CD4-positive, alpha-beta T cell (primary cell): ENCODE measurements around the gene MYCN. TPM values are rescaled to one million over a fixed set of nuclear protein-coding genes. Genes with fewer than 3 reads are reported as not detected.
"Not testable (repeated sequence)": the region's sequence is repeated elsewhere in the genome, so short reads cannot be mapped to it uniquely, and the experiment has no call there.

Source experiments
- ATAC-seq: fragments of 200-7000 bp; cut with Tn5 transposase; one replicate; pipeline ENCODE4 v1.10.0; 2022; ENCODE audit warnings: mild to moderate bottlenecking; ENCODE audit not compliant: poor library complexity
- CTCF ChIA-PET: fragments of 350-600 bp; sonication (Branson Sonifier 250); formaldehyde crosslinking; loops from one replicate; lab custom pipeline; 2021; ENCODE audit warnings: antibody characterized with exemption, inconsistent platforms; lab: Charles Lee
- POLR2A ChIA-PET: fragments of 350-600 bp; sonication (Branson Sonifier 250); formaldehyde crosslinking; loops from one replicate; lab custom pipeline; 2021; ENCODE audit warnings: antibody characterized with exemption, inconsistent platforms; lab: Charles Lee
- DNase-seq, 14 experiments: peaks; one replicate each; pipeline ENCODE4 v3.0.0-alpha.2; 2013 to 2020; ENCODE audit warnings: mixed read lengths in 2 of 14
- H3K27ac ChIP-seq, 2 donors: one replicate each; pipeline versions ENCODE4 v1.5.1 to v1.7.0; 2013; ENCODE audit warnings: low read length in 2 of 2, low read depth in 1 of 2, mild to moderate bottlenecking in 1 of 2
- H3K27me3 ChIP-seq, 2 experiments: 1 replicate in 1 of 2; 2 replicates in 1 of 2; pipeline versions ENCODE4 v1.6.1 to v1.7.0; 2013; ENCODE audit warnings: low read length in 2 of 2, control low read depth in 1 of 2, mild to moderate bottlenecking in 1 of 2, moderate library complexity in 1 of 2; ENCODE audit not compliant: insufficient read depth in 2 of 2, control insufficient read depth in 1 of 2
- H3K36me3 ChIP-seq: one replicate; pipeline ENCODE4 v1.6.1; 2013; ENCODE audit warnings: low read length, control low read depth; ENCODE audit not compliant: insufficient read depth
- H3K4me1 ChIP-seq: one replicate; pipeline ENCODE4 v1.6.1; 2013; ENCODE audit warnings: low read length, control low read depth; ENCODE audit not compliant: insufficient read depth
- H3K4me3 ChIP-seq: one replicate; pipeline ENCODE4 v1.5.1; 2013; ENCODE audit warnings: mild to moderate bottlenecking, low read length, moderate library complexity
- H3K9me3 ChIP-seq, 2 experiments: 1 replicate in 1 of 2; 2 replicates in 1 of 2; pipeline versions ENCODE4 v1.6.1 to v1.7.0; 2013; ENCODE audit warnings: low read length in 2 of 2, mild to moderate bottlenecking in 2 of 2, control low read depth in 1 of 2, moderate library complexity in 1 of 2; ENCODE audit not compliant: control insufficient read depth in 1 of 2, insufficient read depth in 1 of 2
- H3K27ac Mint-ChIP-seq: one replicate; pipeline ENCODE4 v1.8.0; 2020; ENCODE audit warnings: mixed read lengths
- H3K27me3 Mint-ChIP-seq: one replicate; pipeline ENCODE4 v1.8.0; 2021; ENCODE audit warnings: mixed read lengths
- H3K36me3 Mint-ChIP-seq: one replicate; pipeline ENCODE4 v1.8.0; 2021; ENCODE audit warnings: low read depth, mixed read lengths
- H3K4me1 Mint-ChIP-seq: one replicate; pipeline ENCODE4 v1.8.0; 2021; ENCODE audit warnings: low read depth, mixed read lengths
- H3K4me3 Mint-ChIP-seq: one replicate; pipeline ENCODE4 v1.8.0; 2020; ENCODE audit warnings: mild to moderate bottlenecking, mixed read lengths
- H3K9me3 Mint-ChIP-seq: one replicate; pipeline ENCODE4 v1.8.0; 2020; ENCODE audit warnings: mixed read lengths
- CTCF ChIP-seq: fragments of 200-600 bp; IDR thresholded peaks from one replicate; pipeline ENCODE4 v1.8.0; 2022; ENCODE audit warnings: antibody characterized with exemption, mild to moderate bottlenecking
- intact Hi-C, 2 experiments: fragments of 100-400 bp; cut with DNase I in 1 of 2; cut with micrococcal nuclease in 1 of 2; formaldehyde crosslinking; loops; one replicate each; pipeline versions ENCODE4 v1.15.1 to v1.9.0; 2023 to 2025; cut with DNase I, micrococcal nuclease
- total RNA-seq, 174 experiments: library from RNA in 2 of 174; stranded (reverse) in 2 of 174; gene quantifications; one replicate each; pipeline ENCODE4 v1.2.3 and lab custom pipeline; 2021 to 2026

The MYCN gene
- total RNA-seq, 2 experiments from 2014 or later = 0.19 TPM; not detected in 1

- no peak for TF ChIP-seq CTCF
- no peak overlapping the region for H3K27ac ChIP-seq
- H3K9me3 Mint-ChIP-seq = no peaks in the 10 kb centered on the region
- peaks cover 10% of the 10 kb centered on the region for H3K27me3 Mint-ChIP-seq
- DNase-seq (no peak), ATAC-seq (no peak)
- no peaks in the 10 kb centered on the region for H3K36me3 Mint-ChIP-seq
- H3K27ac Mint-ChIP-seq = no peak overlapping the region
- H3K4me1 Mint-ChIP-seq = no peaks in the 10 kb centered on the region
- POLR2A ChIA-PET = no interaction called here
- CTCF ChIA-PET = no interaction called here
- peaks cover 0 to under 1% of the 10 kb centered on the region in 2 experiments for H3K9me3 ChIP-seq
- no peaks in the 10 kb centered on the region for H3K4me1 ChIP-seq
- H3K36me3 ChIP-seq = no peaks in the 10 kb centered on the region
- H3K4me3 ChIP-seq = no peak overlapping the region
- intact Hi-C loops = no loop called here
- no peaks in the 10 kb centered on the region for H3K27me3 ChIP-seq
- no peak overlapping the region for H3K4me3 Mint-ChIP-seq
These were observed 25.6 kb upstream of the MYCN start for GRCh38 chr2:15914596-15915385.

GRCh38 chr2:15915546-15915945 lies 24.8 kb upstream of the MYCN start:
- POLR2A ChIA-PET, H3K36me3 ChIP-seq, DNase-seq, ATAC-seq, H3K9me3 Mint-ChIP-seq, H3K36me3 Mint-ChIP-seq, CTCF ChIA-PET, H3K27ac ChIP-seq, H3K4me3 ChIP-seq, H3K9me3 ChIP-seq, H3K4me1 ChIP-seq, H3K4me3 Mint-ChIP-seq, H3K27me3 ChIP-seq, H3K4me1 Mint-ChIP-seq, H3K27ac Mint-ChIP-seq, intact Hi-C loops: not testable (repeated sequence)
- H3K27me3 Mint-ChIP-seq = peaks cover 16% of the 10 kb centered on the region

GRCh38 chr2:15916336-15916735 lies 24.0 kb upstream of the MYCN start:
- no peaks in the 10 kb centered on the region for H3K27me3 ChIP-seq
- ChIA-PET CTCF (no interaction called here), POLR2A (no interaction called here)
- DNase-seq = no peak
- no peaks in the 10 kb centered on the region for H3K4me1 ChIP-seq
- Mint-ChIP-seq H3K27ac (no peak overlapping the region), H3K36me3 (no peaks in the 10 kb centered on the region), H3K4me1 (no peaks in the 10 kb centered on the region), H3K9me3 (no peaks in the 10 kb centered on the region), H3K27me3 (peaks cover 16% of the 10 kb centered on the region), H3K4me3 (no peak overlapping the region)
- H3K27ac ChIP-seq = no peak overlapping the region
- intact Hi-C loops = no loop called here
- peaks cover 0 to 5% of the 10 kb centered on the region in 2 experiments for H3K9me3 ChIP-seq
- no peak for TF ChIP-seq CTCF
- ATAC-seq = no peak
- H3K4me3 ChIP-seq = no peak overlapping the region
- H3K36me3 ChIP-seq = no peaks in the 10 kb centered on the region
